Adrenal gland (tissue), 12 donors: ENCODE results near the gene GNAO1. TPM values are rescaled to one million over a fixed set of nuclear protein-coding genes. Genes with fewer than 3 reads are reported as not detected.
A peak's percentile ranks its signal among the peaks of the same experiment; 100 is the strongest.

Experiments used
- DNase-seq, 7 donors: peaks; one replicate each; pipeline ENCODE4 v3.0.0-alpha.2; 2019 to 2020
- H3K27ac ChIP-seq, 5 donors: fragments of 200-600 bp; sonication (generic) in 4 of 5; 1 replicate in 3 of 5; 2 replicates in 2 of 5; pipeline versions ENCODE4 v1.5.1 to v1.8.0; 2016 to 2020; ENCODE audit warnings: mild to moderate bottlenecking in 1 of 5
- H3K27me3 ChIP-seq: fragments of 200-600 bp; 2 replicates; pipeline ENCODE4 v1.8.0; 2021
- H3K36me3 ChIP-seq, 2 donors: fragments of 200-600 bp; replicated peaks in 1 of 2; 1 replicate in 1 of 2; 2 replicates in 1 of 2; pipeline versions ENCODE4 v1.5.1 to v1.8.0; 2018 to 2022
- H3K4me1 ChIP-seq, 2 donors: fragments of 200-600 bp; replicated peaks in 1 of 2; 1 replicate in 1 of 2; 2 replicates in 1 of 2; pipeline versions ENCODE4 v1.5.1 to v1.8.0; 2018 to 2021
- H3K4me3 ChIP-seq, 4 donors: fragments of 200-600 bp; sonication (generic) in 3 of 4; one replicate each; pipeline ENCODE4 v1.5.1; 2016 to 2018
- H3K9me3 ChIP-seq, 3 donors: fragments of 200-600 bp; sonication (generic) in 1 of 3; replicated peaks in 1 of 3; 1 replicate in 2 of 3; 2 replicates in 1 of 3; pipeline versions ENCODE4 v1.5.1 to v1.8.0; 2016 to 2021
- CTCF ChIP-seq, 6 experiments: fragments of 450-650 bp in 4 of 6; fragments of 200-600 bp in 2 of 6; sonication (generic) in 1 of 6; IDR thresholded peaks; 1 replicate in 5 of 6; 2 replicates in 1 of 6; pipeline versions ENCODE4 v1.5.1 to v1.8.0; 2016 to 2021; ENCODE audit warnings: antibody characterized with exemption in 6 of 6, mild to moderate bottlenecking in 2 of 6, moderate library complexity in 1 of 6
- POLR2A ChIP-seq, 2 donors: fragments of 450-650 bp; IDR thresholded peaks; one replicate each; pipeline ENCODE4 v1.6.1; 2017; ENCODE audit warnings: antibody characterized with exemption in 2 of 2, mild to moderate bottlenecking in 2 of 2, moderate library complexity in 1 of 2
- WGBS, 4 donors: extraction: QIAGEN DNeasy Blood & Tissue Kit in 2 of 4; methylation state at CpG; one replicate each; pipeline versions ENCODE4 v1.1.5 to v1.1.7; 2013 to 2017; 5-methylcytosine and 5-hydroxymethylcytosine counted together
- intact Hi-C, 2 donors: fragments of 100-400 bp; cut with DNase I; formaldehyde crosslinking; loops; one replicate each; pipeline versions ENCODE4 v1.14.1 to v1.15.0; 2022 to 2023
- polyA plus RNA-seq, 3 donors: library from polyadenylated mRNA; stranded (reverse); fragments of 200-250 nt in 2 of 3; fragments of 350-450 nt in 1 of 3; fragmentation: Illumina TruSeq in 1 of 3; extraction: RNeasy Lipid Tissue Mini Kit (QIAGEN cat#74804) in 1 of 3; gene quantifications; one replicate each; pipeline ENCODE4 v1.2.3, GENCODE V29; 2013 to 2014
- total RNA-seq, 9 donors: library from RNA; depleted of rRNA in 4 of 9; stranded (reverse); fragments of >200 nt in 4 of 9; fragments of 120-200 nt in 1 of 9; fragmentation: NEBNext Ultra II Directional in 1 of 9; extraction: Animal tissue kit (Norgen Biotek cat#: 25700) in 1 of 9; gene quantifications; one replicate each; pipeline versions ENCODE4 v1.1.0 to v1.2.4, GENCODE V29; 2013 to 2023
- donor health status: healthy with polysubstance abuse.
- donor health status: Bipolar disorder and iron deficiency.
- donor health status: DM: yes; HTN: yes; CAD: no.
- donor health status: DM: no; HTN: no; CAD: no.
- donor health status: DM: no; HTN: no; CAD: no.
- donor health status: DM: yes; HTN: yes; CAD: no.

The GNAO1 gene
- total and polyA plus RNA-seq, 12 donors = 1.8 to 36.6 (median 5.9) TPM

- no peaks in the 10 kb centered on the region for H3K27me3 ChIP-seq
- H3K9me3 ChIP-seq = no peaks in the 10 kb centered on the region
- H3K4me1 ChIP-seq = peaks cover 9 to 22% of the 10 kb centered on the region in 2 donors
- peaks cover 0 to 49% of the 10 kb centered on the region in 2 donors for H3K36me3 ChIP-seq
- no peak overlapping the region for H3K4me3 ChIP-seq
- no peak for TF ChIP-seq CTCF (IDR thresholded peaks at IDR 0.05)
- no peak for TF ChIP-seq POLR2A (IDR thresholded peaks at IDR 0.05)
- 87 to 96% (median 93%) methylated on average over 4 to 6 of the region's 6 CpGs for WGBS, 4 donors
- DNase-seq = peak in 1 of 7 donors; percentile 14
- intact Hi-C loops = no loop called here
- H3K27ac ChIP-seq = no peak overlapping the region
Measured at GRCh38 chr16:56367764-56368163, 176.5 kb downstream of the GNAO1 start.

GRCh38 chr16:56368545-56368944, 177.3 kb downstream of the GNAO1 start:
- H3K36me3 ChIP-seq = peaks cover 0 to 42% of the 10 kb centered on the region in 2 donors
- intact Hi-C loops = no loop called here
- 95 to 100% (median 99%) methylated on average over 2 of the region's 2 CpGs for WGBS, 4 donors
- H3K9me3 ChIP-seq = no peaks in the 10 kb centered on the region
- H3K4me1 ChIP-seq = peaks cover 9 to 22% of the 10 kb centered on the region in 2 donors
- TF ChIP-seq CTCF (IDR thresholded peaks at IDR 0.05) (no peak), POLR2A (IDR thresholded peaks at IDR 0.05) (no peak)
- no peak overlapping the region for H3K4me3 ChIP-seq
- no peak for DNase-seq
- no peaks in the 10 kb centered on the region for H3K27me3 ChIP-seq
- H3K27ac ChIP-seq = no peak overlapping the region

DNA sequence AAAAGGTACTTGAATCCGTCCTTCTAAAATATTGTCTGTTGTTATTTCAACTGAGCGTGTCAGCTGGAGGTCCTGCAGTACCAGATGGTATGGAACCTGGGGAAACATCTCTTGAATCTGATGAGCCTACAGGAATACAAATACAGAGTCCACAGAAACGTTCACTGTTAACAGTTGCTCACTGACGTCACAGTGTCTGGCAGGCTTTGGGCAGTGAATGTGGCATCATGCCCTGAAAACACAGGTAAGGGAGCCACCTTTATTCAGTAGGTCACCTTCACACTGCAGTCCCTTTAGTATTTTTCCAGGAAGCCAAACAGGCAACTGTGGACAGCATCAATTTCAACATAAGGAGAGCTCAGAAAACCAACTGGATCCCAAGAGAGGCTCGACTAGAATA, 177.9 kb downstream of the GNAO1 start:
- DNase-seq = no peak
- Histone ChIP-seq H3K9me3 (no peaks in the 10 kb centered on the region), H3K4me1 (peaks cover 9 to 22% of the 10 kb centered on the region in 2 donors), H3K4me3 (no peak overlapping the region), H3K36me3 (peaks cover 0 to 35% of the 10 kb centered on the region in 2 donors), H3K27ac (no peak overlapping the region), H3K27me3 (no peaks in the 10 kb centered on the region)
- intact Hi-C loops = no loop called here
- 92 to 95% (median 93%) methylated on average over 5 of the region's 5 CpGs for WGBS, 4 donors
- TF ChIP-seq CTCF (IDR thresholded peaks at IDR 0.05) (no peak), POLR2A (IDR thresholded peaks at IDR 0.05) (no peak)

DNA sequence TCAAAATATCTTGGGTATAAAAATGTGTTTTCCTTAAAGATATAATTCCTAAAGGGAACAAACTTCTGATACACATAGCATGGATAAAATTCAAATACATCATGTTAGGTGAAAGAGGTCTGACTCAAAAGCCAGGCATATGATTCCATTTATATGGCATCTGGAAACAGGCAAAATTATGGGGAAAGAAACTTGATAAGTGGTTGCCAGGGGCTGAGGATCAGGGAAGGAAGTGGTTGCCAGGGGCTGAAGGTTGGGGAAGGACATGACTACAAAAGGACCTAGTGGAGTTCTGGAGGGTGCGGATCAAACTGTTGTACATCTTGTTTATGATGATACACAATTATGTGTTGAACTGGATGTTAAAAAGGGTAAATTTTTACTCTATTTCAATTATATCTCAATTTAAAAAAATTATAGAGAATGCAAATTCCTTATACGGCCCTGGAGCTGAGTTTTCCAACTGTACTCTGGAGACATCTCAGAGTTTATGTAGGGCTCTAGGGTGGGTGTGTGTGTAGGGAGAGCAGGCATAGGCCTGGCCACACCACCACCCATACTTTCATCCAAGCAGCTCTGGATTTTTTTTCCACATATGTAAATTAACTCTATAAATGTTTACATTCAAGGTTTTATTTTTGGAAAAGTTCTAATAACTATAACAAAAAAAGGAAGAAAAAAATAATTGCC, 179.0 kb downstream of the GNAO1 start:
- no peak for TF ChIP-seq CTCF (IDR thresholded peaks at IDR 0.05)
- no peak for TF ChIP-seq POLR2A (IDR thresholded peaks at IDR 0.05)
- Histone ChIP-seq H3K4me1 (peaks cover 9 to 22% of the 10 kb centered on the region in 2 donors), H3K27me3 (no peaks in the 10 kb centered on the region), H3K4me3 (no peak overlapping the region), H3K36me3 (peaks cover 0 to 32% of the 10 kb centered on the region in 2 donors), H3K9me3 (no peaks in the 10 kb centered on the region), H3K27ac (peak overlapping the region in 4 of 5 donors; percentile 49 to 78 (median 53))
- 65 to 74% (median 71%) methylated on average over 2 of the region's 2 CpGs for WGBS, 4 donors
- peak in 1 of 7 donors; percentile 19 for DNase-seq
- intact Hi-C loops = no loop called here
